WTC11 (cell line): Measurements from ENCODE around the gene WNT10A. TPM values are rescaled to one million over a fixed set of nuclear protein-coding genes. Genes with fewer than 3 reads are reported as not detected.

Source experiments
- ATAC-seq: fragments of 200-7000 bp; cut with Tn5 transposase; 2 replicates; pipeline ENCODE4 v1.10.0; 2021; ENCODE audit warnings: mild to moderate bottlenecking, moderate library complexity
- CTCF ChIA-PET: fragments of 300-600 bp; sonication (Branson Sonifier 250); formaldehyde crosslinking; loops from one replicate; lab custom pipeline; 2021; ENCODE audit warnings: antibody characterized with exemption; lab: Charles Lee
- POLR2A ChIA-PET: fragments of 350-600 bp; sonication (Branson Sonifier 250); formaldehyde crosslinking; loops from one replicate; lab custom pipeline; 2021; ENCODE audit warnings: antibody characterized with exemption; lab: Charles Lee
- DNase-seq: peaks from one replicate; pipeline ENCODE4 v3.0.0; 2021; ENCODE audit warnings: low spot score
- H3K27ac Mint-ChIP-seq: 2 replicates; pipeline ENCODE4 v1.8.0; 2021; ENCODE audit warnings: mixed read lengths
- H3K27me3 Mint-ChIP-seq: 2 replicates; pipeline ENCODE4 v1.8.0; 2021; ENCODE audit warnings: low read depth, mild to moderate bottlenecking, moderate library complexity, mixed read lengths
- H3K36me3 Mint-ChIP-seq: 2 replicates; pipeline ENCODE4 v1.8.0; 2021; ENCODE audit warnings: mixed read lengths
- H3K4me1 Mint-ChIP-seq: 2 replicates; pipeline ENCODE4 v1.8.0; 2022; ENCODE audit warnings: mixed read lengths
- H3K4me3 Mint-ChIP-seq: 2 replicates; pipeline ENCODE4 v1.8.0; 2021; ENCODE audit warnings: mild to moderate bottlenecking, moderate library complexity, mixed read lengths
- H3K9me3 Mint-ChIP-seq: 2 replicates; pipeline ENCODE4 v1.8.0; 2021; ENCODE audit warnings: mixed read lengths
- FOXJ3 ChIP-seq: sonication (generic); formaldehyde crosslinking; IDR thresholded peaks from 2 replicates; pipeline ENCODE4 v1.9.0; 2021; ENCODE audit warnings: missing genetic modification reagents, mild to moderate bottlenecking, borderline replicate concordance
- FOXP1 ChIP-seq: sonication (generic); formaldehyde crosslinking; IDR thresholded peaks from 2 replicates; pipeline ENCODE4 v1.8.0; 2022; ENCODE audit warnings: missing genetic modification reagents, mild to moderate bottlenecking, moderate library complexity, borderline replicate concordance
- GTF2I ChIP-seq: fragments of 250-450 bp; sonication (Bioruptor Pico); conservative IDR thresholded peaks from 2 replicates; pipeline ENCODE4 v1.4.0; 2021; ENCODE audit warnings: mild to moderate bottlenecking
- IRF2 ChIP-seq: sonication (generic); formaldehyde crosslinking; IDR thresholded peaks from 2 replicates; pipeline ENCODE4 v1.8.0; 2022; ENCODE audit warnings: low read depth, missing genetic modification reagents, borderline replicate concordance
- KAT7 ChIP-seq: sonication (generic); formaldehyde crosslinking; IDR thresholded peaks from 2 replicates; pipeline ENCODE4 v1.8.1; 2023; ENCODE audit warnings: missing genetic modification reagents, mild to moderate bottlenecking, borderline replicate concordance
- MYBL2 ChIP-seq: sonication (generic); formaldehyde crosslinking; IDR thresholded peaks from 2 replicates; pipeline ENCODE4 v1.8.1; 2023; ENCODE audit warnings: mild to moderate bottlenecking, moderate library complexity, missing genetic modification reagents
- NFYB ChIP-seq: sonication (generic); formaldehyde crosslinking; conservative IDR thresholded peaks from 2 replicates; pipeline ENCODE4 v1.8.0; 2022; ENCODE audit warnings: low read depth, missing genetic modification reagents
- TEAD1 ChIP-seq: sonication (generic); formaldehyde crosslinking; IDR thresholded peaks from 2 replicates; pipeline ENCODE4 v1.8.0; 2022; ENCODE audit warnings: mild to moderate bottlenecking, missing genetic modification reagents
- ZNF121 ChIP-seq: sonication (generic); formaldehyde crosslinking; IDR thresholded peaks from 2 replicates; pipeline ENCODE4 v1.8.0; 2023; ENCODE audit warnings: missing genetic modification reagents
- ZNF138 ChIP-seq: sonication (generic); formaldehyde crosslinking; conservative IDR thresholded peaks from 2 replicates; pipeline ENCODE4 v1.8.1; 2022; ENCODE audit warnings: mild to moderate bottlenecking, moderate library complexity, missing genetic modification reagents
- ZNF423 ChIP-seq: fragments of 250-450 bp; sonication (Bioruptor Pico); IDR thresholded peaks from 2 replicates; pipeline ENCODE4 v2.1.2; 2022; ENCODE audit warnings: mild to moderate bottlenecking, moderate library complexity
- total RNA-seq: library from RNA; stranded (reverse); gene quantifications from 3 replicates; pipeline ENCODE4 v1.2.3, GENCODE V29; 2021
- TF ChIP-seq, protein P1 (sequence below): sonication (generic); formaldehyde crosslinking; IDR thresholded peaks from 2 replicates; pipeline ENCODE4 v1.8.1; 2022; ENCODE audit warnings: mild to moderate bottlenecking, missing genetic modification reagents, moderate library complexity, borderline replicate concordance
- TF ChIP-seq, protein P2 (sequence below): sonication (generic); formaldehyde crosslinking; conservative IDR thresholded peaks from 2 replicates; pipeline ENCODE4 v1.8.1; 2022; ENCODE audit warnings: mild to moderate bottlenecking, missing genetic modification reagents
- TF ChIP-seq, protein P3 (sequence below): fragments of 200-600 bp; IDR thresholded peaks from 2 replicates; pipeline ENCODE4 v1.8.0; 2022; ENCODE audit warnings: antibody characterized with exemption
- TF ChIP-seq, protein P4 (sequence below): sonication (generic); formaldehyde crosslinking; IDR thresholded peaks from 2 replicates; pipeline ENCODE4 v1.8.0; 2022; ENCODE audit warnings: missing genetic modification reagents
- TF ChIP-seq, protein P5 (sequence below): sonication (generic); formaldehyde crosslinking; IDR thresholded peaks from 2 replicates; pipeline ENCODE4 v1.8.1; 2023; ENCODE audit warnings: mild to moderate bottlenecking, missing genetic modification reagents, borderline replicate concordance
- TF ChIP-seq, protein P6 (sequence below): sonication (generic); formaldehyde crosslinking; IDR thresholded peaks from 2 replicates; pipeline ENCODE4 v1.8.1; 2023; ENCODE audit warnings: mild to moderate bottlenecking, missing genetic modification reagents
- TF ChIP-seq, protein P7 (sequence below): fragments of 250-450 bp; sonication (Bioruptor Pico); IDR thresholded peaks from 2 replicates; pipeline ENCODE4 v1.9.0; 2021; ENCODE audit warnings: mild to moderate bottlenecking
- TF ChIP-seq, protein P8 (sequence below): sonication (generic); formaldehyde crosslinking; IDR thresholded peaks from 2 replicates; pipeline ENCODE4 v1.8.0; 2022; ENCODE audit warnings: mild to moderate bottlenecking, missing genetic modification reagents

Gene WNT10A
- total RNA-seq, 1 experiment from 2014 or later, result not detected

DNA sequence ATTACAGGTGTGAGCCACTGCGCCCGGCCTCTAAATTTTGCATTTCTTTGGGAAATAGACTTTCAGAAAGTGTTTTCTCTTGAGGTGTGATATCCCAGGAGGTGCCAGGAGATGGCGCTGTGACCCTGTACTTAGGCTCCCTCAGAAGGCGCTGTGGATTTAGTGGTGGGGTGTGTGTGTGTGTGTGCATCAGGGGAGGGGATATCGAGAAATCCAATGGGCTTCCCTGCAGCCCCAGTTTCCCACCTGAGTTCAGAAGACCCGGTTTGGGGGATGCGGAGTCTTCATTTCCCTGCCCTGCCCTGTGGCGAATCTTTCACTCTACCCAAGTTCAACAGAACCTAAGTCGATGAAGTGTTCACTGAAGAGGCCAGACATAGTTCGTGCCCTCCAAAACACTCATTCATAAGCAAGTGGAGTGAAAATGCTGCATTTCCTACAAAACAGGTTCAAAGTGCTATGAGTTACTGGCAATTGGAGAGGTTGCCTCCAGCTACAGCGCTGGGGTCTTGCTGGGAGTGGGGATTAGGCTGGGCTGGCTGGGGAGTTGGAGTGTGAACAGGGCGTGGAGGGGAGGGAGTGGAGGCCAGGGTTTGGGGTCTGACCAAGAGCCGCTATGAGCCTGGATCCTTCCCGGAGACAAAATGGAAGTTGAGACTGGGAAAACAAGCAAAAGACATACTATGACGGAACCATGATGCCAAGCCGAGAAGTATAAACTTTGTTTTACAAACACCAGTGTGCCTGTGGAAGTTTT, 27.6 kb upstream of the WNT10A start:
- H3K9me3 Mint-ChIP-seq, result no peaks in the 10 kb centered on the region
- H3K4me3 Mint-ChIP-seq, result no peak overlapping the region
- no peaks in the 10 kb centered on the region for H3K36me3 Mint-ChIP-seq
- peaks cover 37% of the 10 kb centered on the region for H3K4me1 Mint-ChIP-seq
- ATAC-seq (peak; percentile 80), DNase-seq (peak; percentile 83)
- no peak overlapping the region for H3K27ac Mint-ChIP-seq
- ChIA-PET CTCF (interaction anchor here (0.7 to 3.5 kb wide), 9 partner anchors 8 to 131 kb away, joined by 3 to 22 read pairs (median 6); no protein-coding TSS in a partner anchor), POLR2A (no interaction called here)
- TF ChIP-seq, protein P1, sequence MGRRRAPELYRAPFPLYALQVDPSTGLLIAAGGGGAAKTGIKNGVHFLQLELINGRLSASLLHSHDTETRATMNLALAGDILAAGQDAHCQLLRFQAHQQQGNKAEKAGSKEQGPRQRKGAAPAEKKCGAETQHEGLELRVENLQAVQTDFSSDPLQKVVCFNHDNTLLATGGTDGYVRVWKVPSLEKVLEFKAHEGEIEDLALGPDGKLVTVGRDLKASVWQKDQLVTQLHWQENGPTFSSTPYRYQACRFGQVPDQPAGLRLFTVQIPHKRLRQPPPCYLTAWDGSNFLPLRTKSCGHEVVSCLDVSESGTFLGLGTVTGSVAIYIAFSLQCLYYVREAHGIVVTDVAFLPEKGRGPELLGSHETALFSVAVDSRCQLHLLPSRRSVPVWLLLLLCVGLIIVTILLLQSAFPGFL (CRISPR knock-in tag), result no peak
- no peak for TF ChIP-seq TEAD1 (CRISPR knock-in tag)
- TF ChIP-seq, protein P2, sequence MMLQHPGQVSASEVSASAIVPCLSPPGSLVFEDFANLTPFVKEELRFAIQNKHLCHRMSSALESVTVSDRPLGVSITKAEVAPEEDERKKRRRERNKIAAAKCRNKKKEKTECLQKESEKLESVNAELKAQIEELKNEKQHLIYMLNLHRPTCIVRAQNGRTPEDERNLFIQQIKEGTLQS (CRISPR knock-in tag), result 0 out of 2 replicates have a peak, but pooled peaks have one; percentile 36
- no peak for TF ChIP-seq ZNF138 (CRISPR knock-in tag)
- TF ChIP-seq, protein P3, sequence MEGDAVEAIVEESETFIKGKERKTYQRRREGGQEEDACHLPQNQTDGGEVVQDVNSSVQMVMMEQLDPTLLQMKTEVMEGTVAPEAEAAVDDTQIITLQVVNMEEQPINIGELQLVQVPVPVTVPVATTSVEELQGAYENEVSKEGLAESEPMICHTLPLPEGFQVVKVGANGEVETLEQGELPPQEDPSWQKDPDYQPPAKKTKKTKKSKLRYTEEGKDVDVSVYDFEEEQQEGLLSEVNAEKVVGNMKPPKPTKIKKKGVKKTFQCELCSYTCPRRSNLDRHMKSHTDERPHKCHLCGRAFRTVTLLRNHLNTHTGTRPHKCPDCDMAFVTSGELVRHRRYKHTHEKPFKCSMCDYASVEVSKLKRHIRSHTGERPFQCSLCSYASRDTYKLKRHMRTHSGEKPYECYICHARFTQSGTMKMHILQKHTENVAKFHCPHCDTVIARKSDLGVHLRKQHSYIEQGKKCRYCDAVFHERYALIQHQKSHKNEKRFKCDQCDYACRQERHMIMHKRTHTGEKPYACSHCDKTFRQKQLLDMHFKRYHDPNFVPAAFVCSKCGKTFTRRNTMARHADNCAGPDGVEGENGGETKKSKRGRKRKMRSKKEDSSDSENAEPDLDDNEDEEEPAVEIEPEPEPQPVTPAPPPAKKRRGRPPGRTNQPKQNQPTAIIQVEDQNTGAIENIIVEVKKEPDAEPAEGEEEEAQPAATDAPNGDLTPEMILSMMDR, result peak; percentile 87
- no peak for TF ChIP-seq GTF2I
- H3K27me3 Mint-ChIP-seq, result peaks cover 60% of the 10 kb centered on the region

DNA sequence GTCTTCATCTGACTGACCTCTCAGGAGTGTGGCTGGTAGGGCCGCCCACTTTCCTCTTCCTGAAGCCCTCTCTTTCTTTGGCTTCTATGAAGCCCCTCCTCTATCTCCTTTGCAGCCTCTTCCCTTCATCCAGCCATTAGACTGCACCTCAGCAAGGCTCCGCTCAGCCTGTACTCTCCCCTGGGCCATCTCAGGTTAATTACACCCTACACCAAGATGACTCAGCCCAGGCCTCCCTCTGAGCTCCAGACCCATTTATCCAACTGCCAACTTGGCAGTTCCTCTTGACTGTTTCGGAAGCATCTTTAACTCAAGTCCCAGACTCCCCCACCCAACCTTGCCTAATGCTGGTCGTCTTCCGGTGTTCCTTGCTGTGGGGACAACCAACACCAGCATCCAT, 26.9 kb upstream of the WNT10A start:
- ChIA-PET POLR2A (no interaction called here), CTCF (interaction anchor here (0.7 to 3.5 kb wide), 5 partner anchors 23 to 128 kb away, joined by 3 to 22 read pairs (median 6); no protein-coding TSS in a partner anchor)
- no peak overlapping the region for H3K4me3 Mint-ChIP-seq
- TF ChIP-seq IRF2 (CRISPR knock-in tag) (no peak), FOXJ3 (CRISPR knock-in tag) (no peak), NFYB (CRISPR knock-in tag) (no peak), FOXP1 (CRISPR knock-in tag) (no peak), ZNF423 (CRISPR knock-in tag) (no peak), MYBL2 (CRISPR knock-in tag) (no peak), ZNF121 (no peak), KAT7 (no peak)
- TF ChIP-seq, protein P4, sequence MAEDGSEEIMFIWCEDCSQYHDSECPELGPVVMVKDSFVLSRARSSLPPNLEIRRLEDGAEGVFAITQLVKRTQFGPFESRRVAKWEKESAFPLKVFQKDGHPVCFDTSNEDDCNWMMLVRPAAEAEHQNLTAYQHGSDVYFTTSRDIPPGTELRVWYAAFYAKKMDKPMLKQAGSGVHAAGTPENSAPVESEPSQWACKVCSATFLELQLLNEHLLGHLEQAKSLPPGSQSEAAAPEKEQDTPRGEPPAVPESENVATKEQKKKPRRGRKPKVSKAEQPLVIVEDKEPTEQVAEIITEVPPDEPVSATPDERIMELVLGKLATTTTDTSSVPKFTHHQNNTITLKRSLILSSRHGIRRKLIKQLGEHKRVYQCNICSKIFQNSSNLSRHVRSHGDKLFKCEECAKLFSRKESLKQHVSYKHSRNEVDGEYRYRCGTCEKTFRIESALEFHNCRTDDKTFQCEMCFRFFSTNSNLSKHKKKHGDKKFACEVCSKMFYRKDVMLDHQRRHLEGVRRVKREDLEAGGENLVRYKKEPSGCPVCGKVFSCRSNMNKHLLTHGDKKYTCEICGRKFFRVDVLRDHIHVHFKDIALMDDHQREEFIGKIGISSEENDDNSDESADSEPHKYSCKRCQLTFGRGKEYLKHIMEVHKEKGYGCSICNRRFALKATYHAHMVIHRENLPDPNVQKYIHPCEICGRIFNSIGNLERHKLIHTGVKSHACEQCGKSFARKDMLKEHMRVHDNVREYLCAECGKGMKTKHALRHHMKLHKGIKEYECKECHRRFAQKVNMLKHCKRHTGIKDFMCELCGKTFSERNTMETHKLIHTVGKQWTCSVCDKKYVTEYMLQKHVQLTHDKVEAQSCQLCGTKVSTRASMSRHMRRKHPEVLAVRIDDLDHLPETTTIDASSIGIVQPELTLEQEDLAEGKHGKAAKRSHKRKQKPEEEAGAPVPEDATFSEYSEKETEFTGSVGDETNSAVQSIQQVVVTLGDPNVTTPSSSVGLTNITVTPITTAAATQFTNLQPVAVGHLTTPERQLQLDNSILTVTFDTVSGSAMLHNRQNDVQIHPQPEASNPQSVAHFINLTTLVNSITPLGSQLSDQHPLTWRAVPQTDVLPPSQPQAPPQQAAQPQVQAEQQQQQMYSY (CRISPR knock-in tag), result no peak
- TF ChIP-seq, protein P5, sequence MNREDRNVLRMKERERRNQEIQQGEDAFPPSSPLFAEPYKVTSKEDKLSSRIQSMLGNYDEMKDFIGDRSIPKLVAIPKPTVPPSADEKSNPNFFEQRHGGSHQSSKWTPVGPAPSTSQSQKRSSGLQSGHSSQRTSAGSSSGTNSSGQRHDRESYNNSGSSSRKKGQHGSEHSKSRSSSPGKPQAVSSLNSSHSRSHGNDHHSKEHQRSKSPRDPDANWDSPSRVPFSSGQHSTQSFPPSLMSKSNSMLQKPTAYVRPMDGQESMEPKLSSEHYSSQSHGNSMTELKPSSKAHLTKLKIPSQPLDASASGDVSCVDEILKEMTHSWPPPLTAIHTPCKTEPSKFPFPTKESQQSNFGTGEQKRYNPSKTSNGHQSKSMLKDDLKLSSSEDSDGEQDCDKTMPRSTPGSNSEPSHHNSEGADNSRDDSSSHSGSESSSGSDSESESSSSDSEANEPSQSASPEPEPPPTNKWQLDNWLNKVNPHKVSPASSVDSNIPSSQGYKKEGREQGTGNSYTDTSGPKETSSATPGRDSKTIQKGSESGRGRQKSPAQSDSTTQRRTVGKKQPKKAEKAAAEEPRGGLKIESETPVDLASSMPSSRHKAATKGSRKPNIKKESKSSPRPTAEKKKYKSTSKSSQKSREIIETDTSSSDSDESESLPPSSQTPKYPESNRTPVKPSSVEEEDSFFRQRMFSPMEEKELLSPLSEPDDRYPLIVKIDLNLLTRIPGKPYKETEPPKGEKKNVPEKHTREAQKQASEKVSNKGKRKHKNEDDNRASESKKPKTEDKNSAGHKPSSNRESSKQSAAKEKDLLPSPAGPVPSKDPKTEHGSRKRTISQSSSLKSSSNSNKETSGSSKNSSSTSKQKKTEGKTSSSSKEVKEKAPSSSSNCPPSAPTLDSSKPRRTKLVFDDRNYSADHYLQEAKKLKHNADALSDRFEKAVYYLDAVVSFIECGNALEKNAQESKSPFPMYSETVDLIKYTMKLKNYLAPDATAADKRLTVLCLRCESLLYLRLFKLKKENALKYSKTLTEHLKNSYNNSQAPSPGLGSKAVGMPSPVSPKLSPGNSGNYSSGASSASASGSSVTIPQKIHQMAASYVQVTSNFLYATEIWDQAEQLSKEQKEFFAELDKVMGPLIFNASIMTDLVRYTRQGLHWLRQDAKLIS (CRISPR knock-in tag), result no peak
- TF ChIP-seq, protein P6, sequence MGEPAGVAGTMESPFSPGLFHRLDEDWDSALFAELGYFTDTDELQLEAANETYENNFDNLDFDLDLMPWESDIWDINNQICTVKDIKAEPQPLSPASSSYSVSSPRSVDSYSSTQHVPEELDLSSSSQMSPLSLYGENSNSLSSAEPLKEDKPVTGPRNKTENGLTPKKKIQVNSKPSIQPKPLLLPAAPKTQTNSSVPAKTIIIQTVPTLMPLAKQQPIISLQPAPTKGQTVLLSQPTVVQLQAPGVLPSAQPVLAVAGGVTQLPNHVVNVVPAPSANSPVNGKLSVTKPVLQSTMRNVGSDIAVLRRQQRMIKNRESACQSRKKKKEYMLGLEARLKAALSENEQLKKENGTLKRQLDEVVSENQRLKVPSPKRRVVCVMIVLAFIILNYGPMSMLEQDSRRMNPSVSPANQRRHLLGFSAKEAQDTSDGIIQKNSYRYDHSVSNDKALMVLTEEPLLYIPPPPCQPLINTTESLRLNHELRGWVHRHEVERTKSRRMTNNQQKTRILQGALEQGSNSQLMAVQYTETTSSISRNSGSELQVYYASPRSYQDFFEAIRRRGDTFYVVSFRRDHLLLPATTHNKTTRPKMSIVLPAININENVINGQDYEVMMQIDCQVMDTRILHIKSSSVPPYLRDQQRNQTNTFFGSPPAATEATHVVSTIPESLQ (CRISPR knock-in tag), result no peak
- TF ChIP-seq, protein P7, sequence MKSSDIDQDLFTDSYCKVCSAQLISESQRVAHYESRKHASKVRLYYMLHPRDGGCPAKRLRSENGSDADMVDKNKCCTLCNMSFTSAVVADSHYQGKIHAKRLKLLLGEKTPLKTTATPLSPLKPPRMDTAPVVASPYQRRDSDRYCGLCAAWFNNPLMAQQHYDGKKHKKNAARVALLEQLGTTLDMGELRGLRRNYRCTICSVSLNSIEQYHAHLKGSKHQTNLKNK (CRISPR knock-in tag), result no peak
- TF ChIP-seq, protein P8, sequence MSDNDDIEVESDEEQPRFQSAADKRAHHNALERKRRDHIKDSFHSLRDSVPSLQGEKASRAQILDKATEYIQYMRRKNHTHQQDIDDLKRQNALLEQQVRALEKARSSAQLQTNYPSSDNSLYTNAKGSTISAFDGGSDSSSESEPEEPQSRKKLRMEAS (CRISPR knock-in tag), result no peak

More for the DNA sequence above, 26.9 kb upstream of the WNT10A start:
- H3K9me3 Mint-ChIP-seq, result no peaks in the 10 kb centered on the region
- H3K36me3 Mint-ChIP-seq, result no peaks in the 10 kb centered on the region
- no peak for DNase-seq
- ATAC-seq, result no peak; the same call in 1 of the 2 replicates
- peaks cover 67% of the 10 kb centered on the region for H3K27me3 Mint-ChIP-seq
- peaks cover 43% of the 10 kb centered on the region for H3K4me1 Mint-ChIP-seq
- no peak overlapping the region for H3K27ac Mint-ChIP-seq
